Amniotic stem cell (primary cell): ENCODE data around the gene ABCA13.
A peak's percentile ranks its signal among the peaks of the same experiment; 100 is the strongest.
"Not testable (repeated sequence)": the region's sequence is repeated elsewhere in the genome, so short reads cannot be mapped to it uniquely, and the experiment has no call there.

ENCODE experiments used
- DNase-seq: peaks from one replicate; lab custom pipeline; 2025; lab: John Stamatoyannopoulos, UW

Gene ABCA13, protein sequence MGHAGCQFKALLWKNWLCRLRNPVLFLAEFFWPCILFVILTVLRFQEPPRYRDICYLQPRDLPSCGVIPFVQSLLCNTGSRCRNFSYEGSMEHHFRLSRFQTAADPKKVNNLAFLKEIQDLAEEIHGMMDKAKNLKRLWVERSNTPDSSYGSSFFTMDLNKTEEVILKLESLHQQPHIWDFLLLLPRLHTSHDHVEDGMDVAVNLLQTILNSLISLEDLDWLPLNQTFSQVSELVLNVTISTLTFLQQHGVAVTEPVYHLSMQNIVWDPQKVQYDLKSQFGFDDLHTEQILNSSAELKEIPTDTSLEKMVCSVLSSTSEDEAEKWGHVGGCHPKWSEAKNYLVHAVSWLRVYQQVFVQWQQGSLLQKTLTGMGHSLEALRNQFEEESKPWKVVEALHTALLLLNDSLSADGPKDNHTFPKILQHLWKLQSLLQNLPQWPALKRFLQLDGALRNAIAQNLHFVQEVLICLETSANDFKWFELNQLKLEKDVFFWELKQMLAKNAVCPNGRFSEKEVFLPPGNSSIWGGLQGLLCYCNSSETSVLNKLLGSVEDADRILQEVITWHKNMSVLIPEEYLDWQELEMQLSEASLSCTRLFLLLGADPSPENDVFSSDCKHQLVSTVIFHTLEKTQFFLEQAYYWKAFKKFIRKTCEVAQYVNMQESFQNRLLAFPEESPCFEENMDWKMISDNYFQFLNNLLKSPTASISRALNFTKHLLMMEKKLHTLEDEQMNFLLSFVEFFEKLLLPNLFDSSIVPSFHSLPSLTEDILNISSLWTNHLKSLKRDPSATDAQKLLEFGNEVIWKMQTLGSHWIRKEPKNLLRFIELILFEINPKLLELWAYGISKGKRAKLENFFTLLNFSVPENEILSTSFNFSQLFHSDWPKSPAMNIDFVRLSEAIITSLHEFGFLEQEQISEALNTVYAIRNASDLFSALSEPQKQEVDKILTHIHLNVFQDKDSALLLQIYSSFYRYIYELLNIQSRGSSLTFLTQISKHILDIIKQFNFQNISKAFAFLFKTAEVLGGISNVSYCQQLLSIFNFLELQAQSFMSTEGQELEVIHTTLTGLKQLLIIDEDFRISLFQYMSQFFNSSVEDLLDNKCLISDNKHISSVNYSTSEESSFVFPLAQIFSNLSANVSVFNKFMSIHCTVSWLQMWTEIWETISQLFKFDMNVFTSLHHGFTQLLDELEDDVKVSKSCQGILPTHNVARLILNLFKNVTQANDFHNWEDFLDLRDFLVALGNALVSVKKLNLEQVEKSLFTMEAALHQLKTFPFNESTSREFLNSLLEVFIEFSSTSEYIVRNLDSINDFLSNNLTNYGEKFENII (N-terminal part only)

DNA sequence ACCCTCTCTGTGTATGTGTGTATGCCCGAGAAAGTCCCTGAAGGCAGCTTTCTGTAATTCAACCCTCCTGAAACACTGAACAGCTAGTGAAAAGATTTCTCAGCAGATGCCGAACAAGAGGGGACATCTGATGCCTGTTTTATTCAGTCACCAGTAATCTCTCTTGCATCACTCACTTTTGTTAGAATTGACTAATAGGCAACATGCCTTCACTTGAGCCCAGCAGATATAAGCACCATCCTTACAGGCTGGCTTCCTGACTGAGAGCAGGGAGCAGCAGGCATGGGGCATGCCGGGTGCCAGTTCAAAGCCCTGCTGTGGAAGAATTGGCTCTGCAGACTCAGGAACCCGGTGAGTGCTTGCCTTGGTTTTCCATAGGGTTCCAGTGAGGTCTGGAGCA lies at the start of gene ABCA13:
ABCA13 (plus strand) TSS at position 257 of the 400 bp plus-strand sequence; CDS start at position 283, 26 bp downstream.
- no peak for DNase-seq

GRCh38 chr7:48126037-48126436 lies 45.2 kb upstream of the ABCA13 start:
- no peak for DNase-seq

- no peak for DNase-seq
These were observed 40.6 kb upstream of the ABCA13 start for GRCh38 chr7:48130658-48131108.

DNA sequence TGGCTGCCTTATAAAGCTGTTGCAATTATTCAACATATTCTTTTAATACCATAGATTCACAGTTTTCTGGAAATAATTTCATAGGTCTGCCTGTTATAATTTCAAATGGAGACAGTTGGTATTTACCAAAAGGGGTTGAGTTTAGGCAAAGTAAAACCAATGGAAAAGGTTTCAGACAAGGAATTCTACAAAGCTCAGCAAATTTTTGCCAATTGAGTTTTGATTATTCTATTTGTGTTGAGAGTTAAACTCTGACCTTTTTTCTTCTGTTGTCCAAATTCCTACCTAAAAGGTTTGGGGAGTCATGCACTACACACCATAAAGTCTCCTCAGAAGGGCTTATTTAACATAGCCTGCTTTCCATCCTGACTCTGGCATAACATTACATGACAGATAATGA lies 38.5 kb upstream of the ABCA13 start:
- no peak for DNase-seq

DNA sequence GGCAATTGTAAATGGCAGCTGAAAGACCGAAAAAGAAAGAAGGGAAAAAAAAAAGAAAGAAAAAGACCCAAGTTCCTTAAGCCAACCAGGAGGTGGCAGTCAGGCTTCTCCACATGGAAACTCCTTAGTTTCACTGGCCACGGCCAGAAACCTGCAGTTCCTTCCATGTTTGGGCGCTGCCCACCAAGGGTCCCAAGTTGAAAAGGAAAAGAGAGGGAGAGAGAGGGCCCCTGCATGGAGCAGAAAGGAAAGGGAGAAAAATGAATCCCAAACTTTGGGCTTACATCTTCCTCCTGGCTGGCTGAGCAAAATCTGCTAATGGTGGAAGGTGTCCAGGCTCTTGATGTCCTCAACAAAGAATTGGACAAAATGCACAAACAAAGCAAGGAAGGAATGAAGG lies 31.8 kb upstream of the ABCA13 start:
- DNase-seq = no peak

DNA sequence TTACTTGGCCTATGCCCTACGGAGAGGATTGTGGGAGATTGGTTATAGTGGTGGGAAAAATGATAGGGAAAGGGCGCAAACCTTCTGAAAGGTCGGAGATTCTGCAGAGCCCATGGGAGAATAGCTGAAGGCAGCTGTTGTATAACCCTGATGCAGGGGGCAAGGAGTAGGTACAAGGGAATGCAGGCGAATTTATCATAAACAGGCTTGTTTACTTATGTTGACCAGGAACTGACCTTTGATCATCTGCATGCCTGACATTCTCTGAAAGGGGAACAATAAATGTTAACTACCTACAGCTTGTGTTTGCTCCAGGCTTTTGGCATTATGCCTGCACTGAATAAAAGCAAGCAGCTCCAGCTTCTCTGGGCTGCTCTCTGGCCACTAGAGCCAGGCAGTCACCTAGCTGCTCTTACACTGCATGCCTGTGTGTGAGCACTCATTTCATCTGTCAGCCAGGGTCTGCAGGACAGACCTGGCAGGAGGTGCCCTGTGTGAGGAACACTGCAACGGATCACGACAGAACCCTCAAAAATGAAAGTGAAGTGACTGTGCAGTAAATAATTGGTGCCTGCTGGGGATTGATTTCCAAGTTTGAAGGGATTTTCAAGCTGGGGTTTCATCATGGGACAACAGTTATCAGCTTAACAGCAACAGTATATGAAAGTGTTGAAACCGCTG lies 31.1 kb upstream of the ABCA13 start:
- no peak for DNase-seq

- no peak for DNase-seq
These were observed 29.7 kb upstream of the ABCA13 start for GRCh38 chr7:48141521-48141920.

GRCh38 chr7:48144291-48144768 lies 26.9 kb upstream of the ABCA13 start:
- no peak for DNase-seq

DNA sequence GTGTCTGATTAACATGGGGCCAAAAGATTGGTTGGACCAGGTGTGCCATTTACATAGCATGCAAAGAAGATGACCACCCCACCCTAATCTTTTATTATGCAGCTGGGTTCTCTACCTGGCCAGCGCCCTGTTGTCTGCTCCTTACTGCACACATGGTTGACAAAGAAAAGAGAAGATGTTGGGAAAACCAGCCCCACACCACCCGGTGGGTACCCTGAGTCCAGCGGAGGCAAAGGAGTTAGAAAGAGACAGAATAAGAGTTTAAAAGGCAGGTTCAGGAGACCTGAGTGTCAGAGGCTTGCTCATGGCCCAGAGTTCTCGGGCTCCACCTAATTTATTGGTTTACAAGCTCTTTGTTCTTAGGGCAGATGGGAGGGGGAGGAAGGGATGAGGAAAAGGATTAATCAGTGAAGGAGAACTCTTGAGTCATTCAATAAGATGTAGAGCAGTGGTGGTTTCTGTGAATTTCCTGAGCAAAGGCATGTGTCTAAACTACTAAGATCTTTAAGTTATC lies 24.1 kb upstream of the ABCA13 start:
- DNase-seq = no peak

GRCh38 chr7:48147690-48148089 lies 23.6 kb upstream of the ABCA13 start:
- not testable (repeated sequence) for DNase-seq

DNA sequence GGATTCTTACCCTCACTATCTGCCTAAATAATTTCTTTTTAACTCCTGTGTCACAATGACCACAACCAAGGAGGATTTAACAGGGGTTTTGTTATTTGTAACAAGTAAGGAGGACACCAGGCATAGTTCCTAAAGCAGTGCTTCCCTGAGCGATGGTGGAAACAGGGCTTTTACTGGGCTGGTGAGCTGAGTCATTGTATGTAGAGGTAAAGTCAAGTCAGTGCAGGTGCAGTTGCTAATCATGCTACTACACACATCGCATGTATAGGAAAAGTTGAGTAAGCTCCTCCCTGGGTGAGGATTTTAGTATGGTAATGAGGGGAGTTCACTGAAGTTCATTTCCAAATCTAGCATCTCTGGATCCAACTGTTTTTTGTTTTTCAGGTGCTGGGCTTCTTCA lies 22.9 kb upstream of the ABCA13 start:
- DNase-seq = no peak

- DNase-seq = no peak
These were observed 22.2 kb upstream of the ABCA13 start for GRCh38 chr7:48149058-48149457.

DNA sequence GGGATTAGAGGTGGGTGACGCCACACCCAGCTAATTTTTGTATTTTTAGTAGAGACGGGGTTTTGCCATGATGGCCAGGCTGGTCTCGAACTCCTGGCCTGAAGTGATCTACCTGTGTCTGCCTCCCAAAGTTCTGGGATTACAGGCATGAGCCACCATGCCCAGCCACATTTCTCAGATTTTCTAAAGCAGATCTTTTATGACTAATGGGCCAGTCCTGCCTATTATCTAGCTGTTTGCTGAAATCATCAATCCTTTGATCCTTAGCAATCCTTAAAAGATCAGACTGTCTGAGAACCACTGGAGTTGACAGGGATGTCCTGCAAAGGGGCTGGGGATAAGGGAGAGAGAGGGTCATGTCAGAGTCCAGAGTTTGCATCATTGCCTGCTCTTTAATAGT lies 21.2 kb upstream of the ABCA13 start:
- no peak for DNase-seq

- DNase-seq = peak; percentile 49
These were observed 16.4 kb upstream of the ABCA13 start for GRCh38 chr7:48154792-48155413.

- no peak for DNase-seq
These were observed 12.9 kb upstream of the ABCA13 start for GRCh38 chr7:48158404-48158803.

GRCh38 chr7:48161407-48162125 lies 9.7 kb upstream of the ABCA13 start:
- no peak for DNase-seq

- no peak for DNase-seq
These were observed 6.1 kb upstream of the ABCA13 start for GRCh38 chr7:48165157-48165556.

DNA sequence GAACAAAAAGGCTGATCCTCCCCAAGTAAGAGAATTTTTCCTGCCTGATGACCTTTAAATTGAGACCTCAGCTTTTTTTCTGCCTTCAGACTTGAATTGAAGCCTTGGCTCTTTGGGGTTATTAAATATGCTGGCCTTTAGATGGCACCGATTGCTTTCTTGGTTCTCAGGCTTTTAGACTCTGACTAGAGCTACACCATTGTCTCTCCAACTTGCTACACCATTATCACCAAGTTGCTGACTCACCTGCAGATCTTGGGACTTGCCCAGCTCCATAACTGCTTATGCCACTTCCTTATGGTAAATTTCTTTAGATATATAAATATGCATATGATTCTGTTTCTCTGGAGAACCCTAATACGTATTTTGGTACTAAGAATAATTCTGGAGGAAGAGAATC lies 3.1 kb upstream of the ABCA13 start:
- no peak for DNase-seq

- no peak for DNase-seq
These were observed 752 bp upstream of the ABCA13 start for GRCh38 chr7:48170506-48170905.

DNA sequence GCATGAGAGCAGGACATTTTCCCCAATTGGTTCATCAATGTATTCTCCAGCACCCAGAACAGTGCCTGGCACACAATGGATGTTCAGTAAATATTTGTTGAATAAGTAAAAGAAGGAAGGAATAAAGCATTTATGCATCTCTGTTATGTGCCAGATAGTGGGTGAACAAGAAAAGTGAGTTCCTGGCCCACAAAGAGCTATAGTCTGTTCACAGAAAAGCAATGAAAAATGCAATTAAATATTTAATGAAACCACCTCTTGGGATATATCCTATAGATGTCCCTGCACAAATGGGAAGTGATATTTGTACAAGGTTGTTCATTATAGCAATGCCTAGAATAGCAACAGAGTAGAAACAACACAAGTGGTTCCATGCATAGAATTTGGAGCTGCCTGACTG lies 2.1 kb downstream of the ABCA13 start:
- DNase-seq = no peak
